OCI-LY3 (cell line): Measurements from ENCODE around the gene ITGA3.
A peak's percentile ranks its signal among the peaks of the same experiment; 100 is the strongest.

Experiments
- H2AFZ ChIP-seq: fragments of 200-600, 300-600 bp; shearing (Covaris generic); 2 replicates; pipeline ENCODE4 v1.6.0; 2014; ENCODE audit warnings: antibody characterized with exemption, low read depth, low read length
- H3K27ac ChIP-seq: fragments of 200-600, 300-600 bp; sonication (generic); 2 replicates; pipeline ENCODE4 v1.5.1; 2014; ENCODE audit warnings: mild to moderate bottlenecking, low read length, moderate library complexity, mixed read lengths
- H3K27me3 ChIP-seq: fragments of 200-600, 300-600 bp; sonication (generic); 2 replicates; pipeline ENCODE4 v1.6.1; 2014; ENCODE audit warnings: low read depth, low read length, mixed read lengths
- H3K36me3 ChIP-seq: fragments of 200-600, 300-600 bp; sonication (generic); replicated peaks from 2 replicates; pipeline ENCODE3; 2014; ENCODE audit warnings: low read depth, low read length, mixed read lengths
- H3K4me1 ChIP-seq: fragments of 300-600, 200-600 bp; sonication (generic); 2 replicates; pipeline ENCODE4 v1.6.1; 2014; ENCODE audit warnings: low read length, mixed read lengths
- H3K4me2 ChIP-seq: fragments of 200-600, 300-600 bp; sonication (generic); 2 replicates; pipeline ENCODE4 v1.6.1; 2014; ENCODE audit warnings: low read length, mixed read lengths
- H3K4me3 ChIP-seq: fragments of 300-600, 200-600 bp; sonication (generic); 2 replicates; pipeline ENCODE4 v1.5.1; 2014; ENCODE audit warnings: antibody characterized with exemption, mild to moderate bottlenecking, low read length, moderate library complexity
- H3K79me2 ChIP-seq: fragments of 300-600, 200-600 bp; shearing (Covaris generic); 2 replicates; pipeline ENCODE4 v1.6.1; 2014; ENCODE audit warnings: mild to moderate bottlenecking, low read length, mixed read lengths
- H3K9ac ChIP-seq: fragments of 300-600, 200-600 bp; shearing (Covaris generic); 2 replicates; pipeline ENCODE4 v1.6.0; 2014; ENCODE audit warnings: mild to moderate bottlenecking, low read length, moderate library complexity
- H3K9me3 ChIP-seq: fragments of 200-600, 300-600 bp; shearing (Covaris generic); 2 replicates; pipeline ENCODE4 v1.6.1; 2014; ENCODE audit warnings: low read length, mixed read lengths; ENCODE audit not compliant: insufficient read depth
- H4K20me1 ChIP-seq: fragments of 200-600, 300-600 bp; sonication (generic); 2 replicates; pipeline ENCODE4 v1.6.1; 2016; ENCODE audit warnings: low read length, mixed read lengths; ENCODE audit not compliant: insufficient read depth
- EZH2phosphoT487 ChIP-seq: fragments of 200-600 bp; shearing (Covaris generic); IDR thresholded peaks from 2 replicates; pipeline ENCODE4 v1.6.1; 2018; ENCODE audit warnings: antibody characterized with exemption, mixed run types, low read depth
- TF ChIP-seq, protein P1 (sequence below): fragments of 200-600, 300-600 bp; sonication (generic); IDR thresholded peaks from 2 replicates; pipeline ENCODE4 v1.5.1; 2014; ENCODE audit warnings: antibody characterized with exemption, low read length, low read depth

Gene ITGA3

GRCh38 chr17:50053654-50053960, 2.3 kb upstream of the ITGA3 start:
- H3K4me2 ChIP-seq: no peak overlapping the region
- TF ChIP-seq, protein P1, sequence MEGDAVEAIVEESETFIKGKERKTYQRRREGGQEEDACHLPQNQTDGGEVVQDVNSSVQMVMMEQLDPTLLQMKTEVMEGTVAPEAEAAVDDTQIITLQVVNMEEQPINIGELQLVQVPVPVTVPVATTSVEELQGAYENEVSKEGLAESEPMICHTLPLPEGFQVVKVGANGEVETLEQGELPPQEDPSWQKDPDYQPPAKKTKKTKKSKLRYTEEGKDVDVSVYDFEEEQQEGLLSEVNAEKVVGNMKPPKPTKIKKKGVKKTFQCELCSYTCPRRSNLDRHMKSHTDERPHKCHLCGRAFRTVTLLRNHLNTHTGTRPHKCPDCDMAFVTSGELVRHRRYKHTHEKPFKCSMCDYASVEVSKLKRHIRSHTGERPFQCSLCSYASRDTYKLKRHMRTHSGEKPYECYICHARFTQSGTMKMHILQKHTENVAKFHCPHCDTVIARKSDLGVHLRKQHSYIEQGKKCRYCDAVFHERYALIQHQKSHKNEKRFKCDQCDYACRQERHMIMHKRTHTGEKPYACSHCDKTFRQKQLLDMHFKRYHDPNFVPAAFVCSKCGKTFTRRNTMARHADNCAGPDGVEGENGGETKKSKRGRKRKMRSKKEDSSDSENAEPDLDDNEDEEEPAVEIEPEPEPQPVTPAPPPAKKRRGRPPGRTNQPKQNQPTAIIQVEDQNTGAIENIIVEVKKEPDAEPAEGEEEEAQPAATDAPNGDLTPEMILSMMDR: no peak
- TF ChIP-seq EZH2phosphoT487: no peak
- no peak overlapping the region for H3K27ac ChIP-seq
- no peaks in the 10 kb centered on the region for H3K9me3 ChIP-seq
- no peak overlapping the region for H3K4me3 ChIP-seq
- H2AFZ ChIP-seq: no peak overlapping the region
- H3K9ac ChIP-seq: no peak overlapping the region
- peaks cover 5% of the 10 kb centered on the region; the same call in 1 of the 2 replicates for H3K27me3 ChIP-seq
- no peaks in the 10 kb centered on the region for H3K36me3 ChIP-seq
- no peaks in the 10 kb centered on the region for H4K20me1 ChIP-seq
- H3K79me2 ChIP-seq: no peaks in the 10 kb centered on the region
- peaks cover 18% of the 10 kb centered on the region for H3K4me1 ChIP-seq

- Histone ChIP-seq H3K4me2 (peak overlapping the region; percentile 94), H3K79me2 (no peaks in the 10 kb centered on the region), H4K20me1 (no peaks in the 10 kb centered on the region), H3K27ac (no peak overlapping the region), H3K9me3 (no peaks in the 10 kb centered on the region), H3K4me3 (peak overlapping the region; percentile 91), H3K36me3 (no peaks in the 10 kb centered on the region), H3K27me3 (peaks cover 5% of the 10 kb centered on the region; the same call in 1 of the 2 replicates), H2AFZ (peak overlapping the region; percentile 66; the same call in 1 of the 2 replicates), H3K9ac (no peak overlapping the region), H3K4me1 (peaks cover 18% of the 10 kb centered on the region)
- no peak for TF ChIP-seq EZH2phosphoT487
- TF ChIP-seq, protein P1: no peak
These were observed 870 bp upstream of the ITGA3 start for GRCh38 chr17:50055055-50055425.

GRCh38 chr17:50056217-50056960, 479 bp downstream of the ITGA3 start:
- TF ChIP-seq EZH2phosphoT487: no peak
- TF ChIP-seq, protein P1: peak; percentile 42; the same call in 1 of the 2 replicates
- H3K79me2 ChIP-seq: no peaks in the 10 kb centered on the region

DNA sequence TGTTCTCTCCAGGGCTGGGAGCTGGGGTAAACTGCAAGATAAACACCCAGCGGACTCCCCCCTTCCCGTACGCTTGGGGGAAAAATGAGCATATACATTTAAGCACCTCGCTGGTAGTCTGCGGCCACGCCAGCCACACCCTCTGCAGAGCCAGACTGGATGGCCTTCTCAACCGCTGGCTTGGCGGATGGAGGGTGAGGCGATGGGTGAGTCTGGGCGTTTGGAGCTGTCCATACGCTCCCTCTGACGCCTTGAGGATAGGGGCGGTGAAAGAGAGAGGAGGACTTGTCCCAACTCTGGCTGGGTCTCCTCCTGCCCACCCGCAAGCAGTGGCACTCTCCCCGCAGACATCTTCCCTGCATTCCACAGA, 1.0 kb downstream of the ITGA3 start:
- peaks cover 15% of the 10 kb centered on the region for H3K4me1 ChIP-seq
- H3K27me3 ChIP-seq: peaks cover 5% of the 10 kb centered on the region; the same call in 1 of the 2 replicates
- peak overlapping the region; percentile 94 for H3K4me2 ChIP-seq
- H3K9me3 ChIP-seq: no peaks in the 10 kb centered on the region
- H4K20me1 ChIP-seq: no peaks in the 10 kb centered on the region
- peak overlapping the region; percentile 68 for H3K9ac ChIP-seq
- H3K4me3 ChIP-seq: peak overlapping the region; percentile 91
- TF ChIP-seq, protein P1: no peak
- H3K36me3 ChIP-seq: no peaks in the 10 kb centered on the region
- H3K79me2 ChIP-seq: no peaks in the 10 kb centered on the region
- H2AFZ ChIP-seq: peak overlapping the region; percentile 66
- no peak overlapping the region for H3K27ac ChIP-seq

More at GRCh38 chr17:50056217-50056960, 479 bp downstream of the ITGA3 start:
- H3K4me1 ChIP-seq: peaks cover 17% of the 10 kb centered on the region
- H3K27me3 ChIP-seq: peaks cover 5% of the 10 kb centered on the region; the same call in 1 of the 2 replicates
- peak overlapping the region; percentile 94 for H3K4me2 ChIP-seq
- H3K9ac ChIP-seq: peak overlapping the region; percentile 68
- H4K20me1 ChIP-seq: no peaks in the 10 kb centered on the region
- peak overlapping the region; percentile 91 for H3K4me3 ChIP-seq
- no peak overlapping the region for H3K27ac ChIP-seq
- peak overlapping the region; percentile 66 for H2AFZ ChIP-seq
- H3K36me3 ChIP-seq: no peaks in the 10 kb centered on the region
- H3K9me3 ChIP-seq: no peaks in the 10 kb centered on the region
